ENCODE results near the gene CYBC1. TPM values are rescaled to one million over a fixed set of nuclear protein-coding genes. Genes with fewer than 3 reads are reported as not detected.

Gene CYBC1
- total and polyA plus RNA-seq, 4 donors: 23.2 to 45.6 (median 34.9) TPM

GRCh38 chr17:82468692-82469091, 18.1 kb upstream of the CYBC1 start:
- TF ChIP-seq YY1 (IDR thresholded peaks at IDR 0.05) (no peak), JUND (IDR thresholded peaks at IDR 0.05) (no peak), RAD21 (IDR thresholded peaks at IDR 0.05) (no peak), RXRA (IDR thresholded peaks at IDR 0.05) (no peak), SP1 (IDR thresholded peaks at IDR 0.05) (no peak), HNF4G (IDR thresholded peaks at IDR 0.05) (no peak), MAX (IDR thresholded peaks at IDR 0.05) (no peak), FOXA1 (IDR thresholded peaks at IDR 0.05) (no peak), GABPA (IDR thresholded peaks at IDR 0.05 in 1 of 2, conservative IDR thresholded peaks at IDR 0.05 in 1 of 2) (no peak), TAF1 (conservative IDR thresholded peaks at IDR 0.05) (no peak), NR2F2 (IDR thresholded peaks at IDR 0.05) (no peak), EGR1 (IDR thresholded peaks at IDR 0.05; ENCODE audit: low read depth in 2 of 2) (no peak), FOXA2 (IDR thresholded peaks at IDR 0.05) (no peak), HNF4A (conservative IDR thresholded peaks at IDR 0.05) (no peak)
- TF ChIP-seq, protein P1, sequence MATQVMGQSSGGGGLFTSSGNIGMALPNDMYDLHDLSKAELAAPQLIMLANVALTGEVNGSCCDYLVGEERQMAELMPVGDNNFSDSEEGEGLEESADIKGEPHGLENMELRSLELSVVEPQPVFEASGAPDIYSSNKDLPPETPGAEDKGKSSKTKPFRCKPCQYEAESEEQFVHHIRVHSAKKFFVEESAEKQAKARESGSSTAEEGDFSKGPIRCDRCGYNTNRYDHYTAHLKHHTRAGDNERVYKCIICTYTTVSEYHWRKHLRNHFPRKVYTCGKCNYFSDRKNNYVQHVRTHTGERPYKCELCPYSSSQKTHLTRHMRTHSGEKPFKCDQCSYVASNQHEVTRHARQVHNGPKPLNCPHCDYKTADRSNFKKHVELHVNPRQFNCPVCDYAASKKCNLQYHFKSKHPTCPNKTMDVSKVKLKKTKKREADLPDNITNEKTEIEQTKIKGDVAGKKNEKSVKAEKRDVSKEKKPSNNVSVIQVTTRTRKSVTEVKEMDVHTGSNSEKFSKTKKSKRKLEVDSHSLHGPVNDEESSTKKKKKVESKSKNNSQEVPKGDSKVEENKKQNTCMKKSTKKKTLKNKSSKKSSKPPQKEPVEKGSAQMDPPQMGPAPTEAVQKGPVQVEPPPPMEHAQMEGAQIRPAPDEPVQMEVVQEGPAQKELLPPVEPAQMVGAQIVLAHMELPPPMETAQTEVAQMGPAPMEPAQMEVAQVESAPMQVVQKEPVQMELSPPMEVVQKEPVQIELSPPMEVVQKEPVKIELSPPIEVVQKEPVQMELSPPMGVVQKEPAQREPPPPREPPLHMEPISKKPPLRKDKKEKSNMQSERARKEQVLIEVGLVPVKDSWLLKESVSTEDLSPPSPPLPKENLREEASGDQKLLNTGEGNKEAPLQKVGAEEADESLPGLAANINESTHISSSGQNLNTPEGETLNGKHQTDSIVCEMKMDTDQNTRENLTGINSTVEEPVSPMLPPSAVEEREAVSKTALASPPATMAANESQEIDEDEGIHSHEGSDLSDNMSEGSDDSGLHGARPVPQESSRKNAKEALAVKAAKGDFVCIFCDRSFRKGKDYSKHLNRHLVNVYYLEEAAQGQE (IDR thresholded peaks at IDR 0.05): no peak
- TF ChIP-seq, protein P2, sequence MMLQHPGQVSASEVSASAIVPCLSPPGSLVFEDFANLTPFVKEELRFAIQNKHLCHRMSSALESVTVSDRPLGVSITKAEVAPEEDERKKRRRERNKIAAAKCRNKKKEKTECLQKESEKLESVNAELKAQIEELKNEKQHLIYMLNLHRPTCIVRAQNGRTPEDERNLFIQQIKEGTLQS (IDR thresholded peaks at IDR 0.05): no peak
- TF ChIP-seq, protein P3, sequence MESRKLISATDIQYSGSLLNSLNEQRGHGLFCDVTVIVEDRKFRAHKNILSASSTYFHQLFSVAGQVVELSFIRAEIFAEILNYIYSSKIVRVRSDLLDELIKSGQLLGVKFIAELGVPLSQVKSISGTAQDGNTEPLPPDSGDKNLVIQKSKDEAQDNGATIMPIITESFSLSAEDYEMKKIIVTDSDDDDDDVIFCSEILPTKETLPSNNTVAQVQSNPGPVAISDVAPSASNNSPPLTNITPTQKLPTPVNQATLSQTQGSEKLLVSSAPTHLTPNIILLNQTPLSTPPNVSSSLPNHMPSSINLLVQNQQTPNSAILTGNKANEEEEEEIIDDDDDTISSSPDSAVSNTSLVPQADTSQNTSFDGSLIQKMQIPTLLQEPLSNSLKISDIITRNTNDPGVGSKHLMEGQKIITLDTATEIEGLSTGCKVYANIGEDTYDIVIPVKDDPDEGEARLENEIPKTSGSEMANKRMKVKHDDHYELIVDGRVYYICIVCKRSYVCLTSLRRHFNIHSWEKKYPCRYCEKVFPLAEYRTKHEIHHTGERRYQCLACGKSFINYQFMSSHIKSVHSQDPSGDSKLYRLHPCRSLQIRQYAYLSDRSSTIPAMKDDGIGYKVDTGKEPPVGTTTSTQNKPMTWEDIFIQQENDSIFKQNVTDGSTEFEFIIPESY (IDR thresholded peaks at IDR 0.05): no peak
- WGBS: 90% methylated on average over 7 of the region's 7 CpGs
- H3K36me3 ChIP-seq (ENCODE audit: control insufficient read depth in 4 of 4, insufficient read depth in 3 of 4, low read depth in 1 of 4, low read length in 3 of 4): peaks cover 13 to 43% (median 29%) of the 10 kb centered on the region in 4 donors

DNA sequence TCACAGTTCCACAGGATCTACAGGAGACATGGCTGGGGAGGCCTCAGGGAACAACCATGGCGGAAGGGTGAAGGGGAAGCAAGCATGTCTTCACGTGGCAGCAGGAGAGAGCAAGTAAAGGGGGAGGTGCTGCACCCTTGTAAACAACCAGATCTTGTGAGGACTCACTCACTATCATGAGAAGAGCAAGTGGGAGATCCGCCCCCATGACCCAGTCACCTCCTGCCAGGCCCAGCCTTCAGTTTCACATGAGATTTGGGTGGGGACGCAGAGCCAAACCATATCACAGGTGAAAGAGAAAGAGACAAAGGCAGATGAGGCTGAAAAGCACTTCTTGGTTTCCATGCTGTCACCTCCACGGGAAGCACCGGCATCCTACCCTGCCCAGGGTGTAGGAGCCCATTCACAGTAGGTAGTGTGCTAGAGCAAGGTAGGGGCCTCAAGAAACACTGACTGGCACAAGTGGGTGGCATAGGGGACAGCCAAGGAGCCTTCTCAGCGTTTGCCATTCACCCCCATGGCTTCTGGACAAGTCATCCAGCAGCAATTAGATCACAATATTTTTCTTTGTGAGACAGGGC, 14.6 kb upstream of the CYBC1 start:
- Histone ChIP-seq H3K36me3 (ENCODE audit: control insufficient read depth in 4 of 4, insufficient read depth in 3 of 4, low read depth in 1 of 4, low read length in 3 of 4) (peaks cover 9 to 55% (median 32%) of the 10 kb centered on the region in 4 donors), H3K4me1 (ENCODE audit: control insufficient read depth in 4 of 4, insufficient read depth in 4 of 4, low read length in 3 of 4) (peaks cover 0 to 6% (median 0%) of the 10 kb centered on the region in 4 donors), H3K27ac (ENCODE audit: low read depth in 1 of 2, low read length in 2 of 2) (no peak overlapping the region)

More at GRCh38 chr17:82468692-82469091, 18.1 kb upstream of the CYBC1 start:
- Histone ChIP-seq H3K27ac (ENCODE audit: low read depth in 1 of 2, low read length in 2 of 2) (no peak overlapping the region), H3K27me3 (ENCODE audit: control insufficient read depth in 4 of 4, insufficient read depth in 4 of 4, low read length in 3 of 4) (no peaks in the 10 kb centered on the region), H3K4me3 (ENCODE audit: low read depth in 1 of 3, low read length in 3 of 3) (no peak overlapping the region), H3K9ac (ENCODE audit: low read depth in 1 of 2, low read length in 2 of 2) (no peak overlapping the region), H3K9me3 (ENCODE audit: control insufficient read depth in 4 of 4, low read length in 3 of 4) (no peaks in the 10 kb centered on the region), H3K4me1 (ENCODE audit: control insufficient read depth in 4 of 4, insufficient read depth in 4 of 4, low read length in 3 of 4) (no peaks in the 10 kb centered on the region)
- DNase-seq (ENCODE audit: low spot score): no peak

More for the DNA sequence above, 14.6 kb upstream of the CYBC1 start:
- Histone ChIP-seq H3K9ac (ENCODE audit: low read depth in 1 of 2, low read length in 2 of 2) (no peak overlapping the region), H3K9me3 (ENCODE audit: control insufficient read depth in 4 of 4, low read length in 3 of 4) (no peaks in the 10 kb centered on the region), H3K4me3 (ENCODE audit: low read depth in 1 of 3, low read length in 3 of 3) (no peak overlapping the region), H3K27me3 (ENCODE audit: control insufficient read depth in 4 of 4, insufficient read depth in 4 of 4, low read length in 3 of 4) (no peaks in the 10 kb centered on the region)
- TF ChIP-seq, protein P1 (IDR thresholded peaks at IDR 0.05): no peak
- TF ChIP-seq RAD21 (IDR thresholded peaks at IDR 0.05): no peak
- TF ChIP-seq, protein P3 (IDR thresholded peaks at IDR 0.05): no peak
- no peak for TF ChIP-seq SP1 (IDR thresholded peaks at IDR 0.05)
- TF ChIP-seq JUND (IDR thresholded peaks at IDR 0.05): no peak
- TF ChIP-seq HNF4G (IDR thresholded peaks at IDR 0.05): no peak
- no peak for TF ChIP-seq NR2F2 (IDR thresholded peaks at IDR 0.05)
- peak; percentile 50 for DNase-seq (ENCODE audit: low spot score)
- WGBS: 90% methylated on average over 7 of the region's 7 CpGs

Measured in liver (tissue), 9 donors.